HL-60/S4 (cell line): Measurements from ENCODE around the gene SLC19A1.

ENCODE experiments used
- in situ Hi-C: fragments of 300-500 bp; cut with MboI; formaldehyde crosslinking; loops from 2 replicates; pipeline ENCODE4 v1.14.3; 2022; ENCODE audit warnings: low sequenced_read_pairs

Gene SLC19A1

GRCh38 chr21:45559216-45560105 lies 17.2 kb upstream of the SLC19A1 start:
- in situ Hi-C loops = loop anchor here (25.0 kb wide), 2 partner anchors 97 to 253 kb away; no protein-coding TSS in a partner anchor

GRCh38 chr21:45558044-45558721 lies 15.9 kb upstream of the SLC19A1 start:
- in situ Hi-C loops = loop anchor here (25.0 kb wide), 2 partner anchors 96 to 254 kb away; no protein-coding TSS in a partner anchor

- in situ Hi-C loops = loop anchor here (25.0 kb wide), 2 partner anchors 95 to 255 kb away; no protein-coding TSS in a partner anchor
Observed at GRCh38 chr21:45557616-45558043, 15.4 kb upstream of the SLC19A1 start.

- in situ Hi-C loops = loop anchor here (25.0 kb wide), 2 partner anchors 95 to 255 kb away; no protein-coding TSS in a partner anchor
Observed at GRCh38 chr21:45556645-45557615, 14.7 kb upstream of the SLC19A1 start.

GRCh38 chr21:45556302-45556644 lies 14.0 kb upstream of the SLC19A1 start:
- in situ Hi-C loops = loop anchor here (25.0 kb wide), 2 partner anchors 94 to 256 kb away; no protein-coding TSS in a partner anchor

- in situ Hi-C loops = loop anchor here (25.0 kb wide), 2 partner anchors 93 to 257 kb away; no protein-coding TSS in a partner anchor
Observed at GRCh38 chr21:45555557-45556301, 13.5 kb upstream of the SLC19A1 start.

- in situ Hi-C loops = loop anchor here (25.0 kb wide), 2 partner anchors 93 to 257 kb away; no protein-coding TSS in a partner anchor
Observed at GRCh38 chr21:45555251-45555556, 13.0 kb upstream of the SLC19A1 start.

GRCh38 chr21:45554477-45555175 lies 12.4 kb upstream of the SLC19A1 start:
- in situ Hi-C loops = loop anchor here (25.0 kb wide), 2 partner anchors 92 to 258 kb away; no protein-coding TSS in a partner anchor

- in situ Hi-C loops = loop anchor here (25.0 kb wide), 2 partner anchors 91 to 259 kb away; no protein-coding TSS in a partner anchor
Observed at GRCh38 chr21:45552696-45553391, 10.6 kb upstream of the SLC19A1 start.

- in situ Hi-C loops = loop anchor here (25.0 kb wide), 2 partner anchors 90 to 260 kb away; no protein-coding TSS in a partner anchor
Observed at GRCh38 chr21:45551783-45552695, 9.8 kb upstream of the SLC19A1 start.

GRCh38 chr21:45551316-45551715 lies 9.1 kb upstream of the SLC19A1 start:
- in situ Hi-C loops = loop anchor here (25.0 kb wide), 2 partner anchors 89 to 261 kb away; no protein-coding TSS in a partner anchor

GRCh38 chr21:45550522-45551210 lies 8.4 kb upstream of the SLC19A1 start:
- in situ Hi-C loops = loop anchor here (25.0 kb wide), 2 partner anchors 88 to 262 kb away; no protein-coding TSS in a partner anchor

GRCh38 chr21:45549626-45550463 lies 7.6 kb upstream of the SLC19A1 start:
- in situ Hi-C loops = loop anchor here (25.0 kb wide), 2 partner anchors 88 to 262 kb away; no protein-coding TSS in a partner anchor

GRCh38 chr21:45548711-45549491 lies 6.7 kb upstream of the SLC19A1 start:
- in situ Hi-C loops = no loop called here

- in situ Hi-C loops = no loop called here
Observed at GRCh38 chr21:45547545-45547900, 5.3 kb upstream of the SLC19A1 start.
